Hematopoietic multipotent progenitor cell (in vitro differentiated cells): ENCODE data around the gene NUCB2. TPM values are rescaled to one million over a fixed set of nuclear protein-coding genes. Genes with fewer than 3 reads are reported as not detected.

ENCODE experiments used
- DNase-seq, 3 donors: peaks; one replicate each; pipeline ENCODE4 v3.0.0-alpha.2; 2011 to 2015; ENCODE audit warnings: low read depth in 2 of 3, low spot score in 2 of 3
- total RNA-seq: library from RNA; depleted of rRNA; stranded (reverse); fragments of >200 nt; gene quantifications from one replicate; pipeline ENCODE4 v1.2.3, GENCODE V29; 2012

Gene NUCB2
- total RNA-seq, 1 donor, result 93.7 TPM

GRCh38 chr11:17378655-17379054 lies 102.1 kb downstream of the NUCB2 start:
- DNase-seq, result no peak

GRCh38 chr11:17379383-17380180 lies 103.0 kb downstream of the NUCB2 start:
- DNase-seq, result no peak

GRCh38 chr11:17381156-17381555 lies 104.6 kb downstream of the NUCB2 start:
- DNase-seq, result no peak

Other genes with a start within 250 kb of the NUCB2 start
- 1,640 TPM for gene RPS13, start 199.1 kb upstream of the NUCB2 start, total RNA-seq
- gene PIK3C2A, start 68.8 kb upstream of the NUCB2 start, total RNA-seq, result 9.4 TPM
- gene NCR3LG1, start 75.1 kb downstream of the NUCB2 start, total RNA-seq, result 1.3 TPM
- gene KCNJ11, start 111.9 kb downstream of the NUCB2 start, total RNA-seq, result 1.1 TPM
- 0.27 TPM for gene ABCC8, start 200.1 kb downstream of the NUCB2 start, total RNA-seq